ENCODE data around the gene ARHGAP21. TPM values are rescaled to one million over a fixed set of nuclear protein-coding genes. Genes with fewer than 3 reads are reported as not detected.

ARHGAP21 gene
- total and polyA plus RNA-seq, 9 of the 15 experiments (the other 6 are each of a cell fraction or from before 2014, with no cell fraction given): 13.6 to 145 (median 60.8) TPM

DNA sequence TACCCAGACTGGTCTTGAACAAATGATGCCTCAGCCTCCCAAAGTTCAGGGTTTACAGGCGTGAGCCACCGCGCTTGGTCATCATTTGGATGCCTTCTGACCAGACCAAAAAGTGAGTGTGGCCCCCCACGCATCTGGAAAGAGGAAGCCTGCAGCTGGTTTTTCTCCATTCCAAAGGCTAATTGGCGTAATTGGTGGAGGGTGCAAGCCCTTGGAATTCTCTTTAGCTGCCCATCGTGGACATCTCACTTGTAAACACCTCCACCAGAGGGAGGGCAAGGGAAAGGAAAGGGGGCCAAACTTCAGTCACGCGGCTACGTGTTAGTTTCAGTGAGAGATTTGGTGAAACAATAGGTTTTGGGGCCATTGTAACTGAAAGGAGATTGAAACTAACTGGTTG is 4.1 kb upstream of the ARHGAP21 start (continued):
- TF ChIP-seq, protein P1, sequence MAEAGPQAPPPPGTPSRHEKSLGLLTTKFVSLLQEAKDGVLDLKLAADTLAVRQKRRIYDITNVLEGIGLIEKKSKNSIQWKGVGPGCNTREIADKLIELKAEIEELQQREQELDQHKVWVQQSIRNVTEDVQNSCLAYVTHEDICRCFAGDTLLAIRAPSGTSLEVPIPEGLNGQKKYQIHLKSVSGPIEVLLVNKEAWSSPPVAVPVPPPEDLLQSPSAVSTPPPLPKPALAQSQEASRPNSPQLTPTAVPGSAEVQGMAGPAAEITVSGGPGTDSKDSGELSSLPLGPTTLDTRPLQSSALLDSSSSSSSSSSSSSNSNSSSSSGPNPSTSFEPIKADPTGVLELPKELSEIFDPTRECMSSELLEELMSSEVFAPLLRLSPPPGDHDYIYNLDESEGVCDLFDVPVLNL (CRISPR knock-in tag; IDR thresholded peaks at IDR 0.05; ENCODE audit: low read depth): no peak
- TF ChIP-seq NFIC (IDR thresholded peaks at IDR 0.05): no peak
- TF ChIP-seq, protein P2, sequence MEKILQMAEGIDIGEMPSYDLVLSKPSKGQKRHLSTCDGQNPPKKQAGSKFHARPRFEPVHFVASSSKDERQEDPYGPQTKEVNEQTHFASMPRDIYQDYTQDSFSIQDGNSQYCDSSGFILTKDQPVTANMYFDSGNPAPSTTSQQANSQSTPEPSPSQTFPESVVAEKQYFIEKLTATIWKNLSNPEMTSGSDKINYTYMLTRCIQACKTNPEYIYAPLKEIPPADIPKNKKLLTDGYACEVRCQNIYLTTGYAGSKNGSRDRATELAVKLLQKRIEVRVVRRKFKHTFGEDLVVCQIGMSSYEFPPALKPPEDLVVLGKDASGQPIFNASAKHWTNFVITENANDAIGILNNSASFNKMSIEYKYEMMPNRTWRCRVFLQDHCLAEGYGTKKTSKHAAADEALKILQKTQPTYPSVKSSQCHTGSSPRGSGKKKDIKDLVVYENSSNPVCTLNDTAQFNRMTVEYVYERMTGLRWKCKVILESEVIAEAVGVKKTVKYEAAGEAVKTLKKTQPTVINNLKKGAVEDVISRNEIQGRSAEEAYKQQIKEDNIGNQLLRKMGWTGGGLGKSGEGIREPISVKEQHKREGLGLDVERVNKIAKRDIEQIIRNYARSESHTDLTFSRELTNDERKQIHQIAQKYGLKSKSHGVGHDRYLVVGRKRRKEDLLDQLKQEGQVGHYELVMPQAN (IDR thresholded peaks at IDR 0.05; ENCODE audit: borderline replicate concordance): no peak
- no peak for TF ChIP-seq BCOR (IDR thresholded peaks at IDR 0.05)
- no peak for TF ChIP-seq HLTF (IDR thresholded peaks at IDR 0.05)
- TF ChIP-seq, protein P3, sequence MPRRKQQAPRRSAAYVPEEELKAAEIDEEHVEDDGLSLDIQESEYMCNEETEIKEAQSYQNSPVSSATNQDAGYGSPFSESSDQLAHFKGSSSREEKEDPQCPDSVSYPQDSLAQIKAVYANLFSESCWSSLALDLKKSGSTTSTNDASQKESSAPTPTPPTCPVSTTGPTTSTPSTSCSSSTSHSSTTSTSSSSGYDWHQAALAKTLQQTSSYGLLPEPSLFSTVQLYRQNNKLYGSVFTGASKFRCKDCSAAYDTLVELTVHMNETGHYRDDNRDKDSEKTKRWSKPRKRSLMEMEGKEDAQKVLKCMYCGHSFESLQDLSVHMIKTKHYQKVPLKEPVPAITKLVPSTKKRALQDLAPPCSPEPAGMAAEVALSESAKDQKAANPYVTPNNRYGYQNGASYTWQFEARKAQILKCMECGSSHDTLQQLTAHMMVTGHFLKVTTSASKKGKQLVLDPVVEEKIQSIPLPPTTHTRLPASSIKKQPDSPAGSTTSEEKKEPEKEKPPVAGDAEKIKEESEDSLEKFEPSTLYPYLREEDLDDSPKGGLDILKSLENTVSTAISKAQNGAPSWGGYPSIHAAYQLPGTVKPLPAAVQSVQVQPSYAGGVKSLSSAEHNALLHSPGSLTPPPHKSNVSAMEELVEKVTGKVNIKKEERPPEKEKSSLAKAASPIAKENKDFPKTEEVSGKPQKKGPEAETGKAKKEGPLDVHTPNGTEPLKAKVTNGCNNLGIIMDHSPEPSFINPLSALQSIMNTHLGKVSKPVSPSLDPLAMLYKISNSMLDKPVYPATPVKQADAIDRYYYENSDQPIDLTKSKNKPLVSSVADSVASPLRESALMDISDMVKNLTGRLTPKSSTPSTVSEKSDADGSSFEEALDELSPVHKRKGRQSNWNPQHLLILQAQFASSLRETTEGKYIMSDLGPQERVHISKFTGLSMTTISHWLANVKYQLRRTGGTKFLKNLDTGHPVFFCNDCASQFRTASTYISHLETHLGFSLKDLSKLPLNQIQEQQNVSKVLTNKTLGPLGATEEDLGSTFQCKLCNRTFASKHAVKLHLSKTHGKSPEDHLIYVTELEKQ (CRISPR knock-in tag; IDR thresholded peaks at IDR 0.05): no peak
- TF ChIP-seq RBM39 (optimal IDR thresholded peaks at IDR 0.05; ENCODE audit: low read depth, low read length): no peak
- TF ChIP-seq, protein P4, sequence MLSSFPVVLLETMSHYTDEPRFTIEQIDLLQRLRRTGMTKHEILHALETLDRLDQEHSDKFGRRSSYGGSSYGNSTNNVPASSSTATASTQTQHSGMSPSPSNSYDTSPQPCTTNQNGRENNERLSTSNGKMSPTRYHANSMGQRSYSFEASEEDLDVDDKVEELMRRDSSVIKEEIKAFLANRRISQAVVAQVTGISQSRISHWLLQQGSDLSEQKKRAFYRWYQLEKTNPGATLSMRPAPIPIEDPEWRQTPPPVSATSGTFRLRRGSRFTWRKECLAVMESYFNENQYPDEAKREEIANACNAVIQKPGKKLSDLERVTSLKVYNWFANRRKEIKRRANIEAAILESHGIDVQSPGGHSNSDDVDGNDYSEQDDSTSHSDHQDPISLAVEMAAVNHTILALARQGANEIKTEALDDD (IDR thresholded peaks at IDR 0.05): peak; percentile 42; the same call in 1 of the 2 replicates
- no peak for TF ChIP-seq SIN3B (IDR thresholded peaks at IDR 0.05; ENCODE audit: low read depth)
- TF ChIP-seq, protein P5, sequence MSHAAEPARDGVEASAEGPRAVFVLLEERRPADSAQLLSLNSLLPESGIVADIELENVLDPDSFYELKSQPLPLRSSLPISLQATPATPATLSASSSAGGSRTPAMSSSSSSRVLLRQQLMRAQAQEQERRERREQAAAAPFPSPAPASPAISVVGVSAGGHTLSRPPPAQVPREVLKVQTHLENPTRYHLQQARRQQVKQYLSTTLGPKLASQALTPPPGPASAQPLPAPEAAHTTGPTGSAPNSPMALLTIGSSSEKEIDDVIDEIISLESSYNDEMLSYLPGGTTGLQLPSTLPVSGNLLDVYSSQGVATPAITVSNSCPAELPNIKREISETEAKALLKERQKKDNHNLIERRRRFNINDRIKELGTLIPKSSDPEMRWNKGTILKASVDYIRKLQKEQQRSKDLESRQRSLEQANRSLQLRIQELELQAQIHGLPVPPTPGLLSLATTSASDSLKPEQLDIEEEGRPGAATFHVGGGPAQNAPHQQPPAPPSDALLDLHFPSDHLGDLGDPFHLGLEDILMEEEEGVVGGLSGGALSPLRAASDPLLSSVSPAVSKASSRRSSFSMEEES (CRISPR knock-in tag; IDR thresholded peaks at IDR 0.05): no peak
- TF ChIP-seq STAT5A (IDR thresholded peaks at IDR 0.05; ENCODE audit: borderline replicate concordance, low read length): no peak
- TF ChIP-seq TCF7L2 (IDR thresholded peaks at IDR 0.05; ENCODE audit: low read depth, low read length): no peak
- TF ChIP-seq, protein P6, sequence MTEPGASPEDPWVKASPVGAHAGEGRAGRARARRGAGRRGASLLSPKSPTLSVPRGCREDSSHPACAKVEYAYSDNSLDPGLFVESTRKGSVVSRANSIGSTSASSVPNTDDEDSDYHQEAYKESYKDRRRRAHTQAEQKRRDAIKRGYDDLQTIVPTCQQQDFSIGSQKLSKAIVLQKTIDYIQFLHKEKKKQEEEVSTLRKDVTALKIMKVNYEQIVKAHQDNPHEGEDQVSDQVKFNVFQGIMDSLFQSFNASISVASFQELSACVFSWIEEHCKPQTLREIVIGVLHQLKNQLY (CRISPR knock-in tag; conservative IDR thresholded peaks at IDR 0.05): no peak
- peak; percentile 64; the same call in 1 of the 2 replicates for TF ChIP-seq MITF (IDR thresholded peaks at IDR 0.05)
- TF ChIP-seq DDX20 (tag; IDR thresholded peaks at IDR 0.05; ENCODE audit: low read depth): no peak
- no peak for TF ChIP-seq HDAC1 (IDR thresholded peaks at IDR 0.05)
- peak; percentile 57; the same call in 1 of the 2 replicates for TF ChIP-seq CC2D1A (IDR thresholded peaks at IDR 0.05)
- TF ChIP-seq BHLHE40 (IDR thresholded peaks at IDR 0.05; ENCODE audit: low read length): peak; percentile 74
